ENCODE data around the gene CACNA2D4. TPM values are rescaled to one million over a fixed set of nuclear protein-coding genes. Genes with fewer than 3 reads are reported as not detected.

Gene CACNA2D4
- total RNA-seq, 1 donor from 2014 or later = not detected

DNA sequence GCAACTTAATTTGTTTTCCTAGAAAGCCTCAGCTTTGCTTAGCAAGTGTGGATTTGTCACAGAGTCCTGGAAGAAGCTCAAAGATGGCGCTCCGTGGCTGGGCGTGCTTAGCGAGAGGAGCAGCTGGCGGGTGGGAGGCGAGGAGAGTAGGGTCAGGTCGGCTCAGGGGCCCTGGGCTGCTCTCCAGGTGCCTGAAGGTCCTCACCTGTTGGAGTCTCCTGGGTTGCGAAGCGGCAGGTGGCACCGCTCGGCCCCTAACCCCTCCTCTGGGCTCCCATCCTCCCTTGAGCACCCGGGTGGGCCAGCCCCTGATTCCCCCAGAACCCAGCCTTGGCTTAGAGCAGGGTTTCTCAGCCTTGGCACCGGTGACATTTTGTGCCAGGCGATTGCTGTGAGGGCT is 73.0 kb downstream of the CACNA2D4 start:
- Mint-ChIP-seq H3K9me3 (ENCODE audit: unreplicated experiment) (no peaks in the 10 kb centered on the region), H3K27me3 (ENCODE audit: unreplicated experiment) (peaks cover 4% of the 10 kb centered on the region), H3K36me3 (ENCODE audit: unreplicated experiment) (no peaks in the 10 kb centered on the region), H3K4me3 (ENCODE audit: unreplicated experiment) (no peak overlapping the region), H3K4me1 (ENCODE audit: low read depth, unreplicated experiment) (peaks cover 13% of the 10 kb centered on the region), H3K27ac (ENCODE audit: unreplicated experiment) (no peak overlapping the region)
- DNase-seq = peak; percentile 7
- TF ChIP-seq, protein P1, sequence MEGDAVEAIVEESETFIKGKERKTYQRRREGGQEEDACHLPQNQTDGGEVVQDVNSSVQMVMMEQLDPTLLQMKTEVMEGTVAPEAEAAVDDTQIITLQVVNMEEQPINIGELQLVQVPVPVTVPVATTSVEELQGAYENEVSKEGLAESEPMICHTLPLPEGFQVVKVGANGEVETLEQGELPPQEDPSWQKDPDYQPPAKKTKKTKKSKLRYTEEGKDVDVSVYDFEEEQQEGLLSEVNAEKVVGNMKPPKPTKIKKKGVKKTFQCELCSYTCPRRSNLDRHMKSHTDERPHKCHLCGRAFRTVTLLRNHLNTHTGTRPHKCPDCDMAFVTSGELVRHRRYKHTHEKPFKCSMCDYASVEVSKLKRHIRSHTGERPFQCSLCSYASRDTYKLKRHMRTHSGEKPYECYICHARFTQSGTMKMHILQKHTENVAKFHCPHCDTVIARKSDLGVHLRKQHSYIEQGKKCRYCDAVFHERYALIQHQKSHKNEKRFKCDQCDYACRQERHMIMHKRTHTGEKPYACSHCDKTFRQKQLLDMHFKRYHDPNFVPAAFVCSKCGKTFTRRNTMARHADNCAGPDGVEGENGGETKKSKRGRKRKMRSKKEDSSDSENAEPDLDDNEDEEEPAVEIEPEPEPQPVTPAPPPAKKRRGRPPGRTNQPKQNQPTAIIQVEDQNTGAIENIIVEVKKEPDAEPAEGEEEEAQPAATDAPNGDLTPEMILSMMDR (IDR thresholded peaks at IDR 0.05; ENCODE audit: partially characterized antibody, unreplicated experiment) = no peak

DNA sequence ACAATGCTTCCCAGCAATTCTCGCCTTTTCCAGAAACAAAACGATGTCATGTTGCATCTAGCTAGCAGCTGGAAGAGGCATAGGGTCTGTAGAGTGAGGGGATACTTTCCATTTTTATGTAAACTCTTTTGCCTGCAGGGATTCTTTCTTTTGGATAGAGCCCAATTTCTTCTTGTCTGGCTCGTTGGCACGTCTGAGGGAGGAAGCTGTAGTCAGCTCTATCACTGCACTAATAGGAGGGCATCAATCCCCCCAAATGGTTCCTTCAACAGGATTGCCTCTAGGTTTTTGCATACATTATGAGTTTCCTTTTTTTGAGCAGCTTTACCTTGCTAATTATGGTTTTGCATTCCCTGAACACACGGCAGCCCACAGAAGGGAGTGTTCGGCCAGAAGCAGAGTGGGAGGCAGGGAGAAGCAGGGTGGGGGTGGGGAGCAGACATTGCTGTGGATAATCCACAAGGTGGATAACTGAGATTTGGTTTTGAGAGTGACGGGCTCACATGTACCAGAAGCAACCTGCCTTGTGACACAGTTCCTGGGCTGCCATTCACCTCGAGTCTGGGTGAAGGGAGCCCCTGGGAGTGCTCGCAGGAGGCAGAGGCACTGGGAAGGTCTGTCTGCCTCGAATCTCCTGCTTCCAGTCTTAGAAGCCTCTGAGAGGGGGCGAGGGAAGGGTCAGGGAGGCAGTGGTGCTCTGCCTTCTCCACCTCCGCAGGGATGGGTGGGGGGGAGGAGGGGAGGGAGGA is 73.6 kb downstream of the CACNA2D4 start:
- DNase-seq = peak; percentile 11
- H3K4me1 Mint-ChIP-seq (ENCODE audit: low read depth, unreplicated experiment) = peaks cover 13% of the 10 kb centered on the region
- H3K36me3 Mint-ChIP-seq (ENCODE audit: unreplicated experiment) = no peaks in the 10 kb centered on the region
- TF ChIP-seq, protein P1 (IDR thresholded peaks at IDR 0.05; ENCODE audit: partially characterized antibody, unreplicated experiment) = no peak
- no peaks in the 10 kb centered on the region for H3K9me3 Mint-ChIP-seq (ENCODE audit: unreplicated experiment)
- H3K4me3 Mint-ChIP-seq (ENCODE audit: unreplicated experiment) = no peak overlapping the region
- no peak overlapping the region for H3K27ac Mint-ChIP-seq (ENCODE audit: unreplicated experiment)
- peaks cover 4% of the 10 kb centered on the region for H3K27me3 Mint-ChIP-seq (ENCODE audit: unreplicated experiment)

- no peaks in the 10 kb centered on the region for H3K9me3 Mint-ChIP-seq (ENCODE audit: unreplicated experiment)
- peaks cover 4% of the 10 kb centered on the region for H3K27me3 Mint-ChIP-seq (ENCODE audit: unreplicated experiment)
- no peak overlapping the region for H3K27ac Mint-ChIP-seq (ENCODE audit: unreplicated experiment)
- TF ChIP-seq, protein P1 (IDR thresholded peaks at IDR 0.05; ENCODE audit: partially characterized antibody, unreplicated experiment) = no peak
- no peak overlapping the region for H3K4me3 Mint-ChIP-seq (ENCODE audit: unreplicated experiment)
- H3K36me3 Mint-ChIP-seq (ENCODE audit: unreplicated experiment) = no peaks in the 10 kb centered on the region
- peak; percentile 9 for DNase-seq
- peaks cover 13% of the 10 kb centered on the region for H3K4me1 Mint-ChIP-seq (ENCODE audit: low read depth, unreplicated experiment)
These were observed 74.2 kb downstream of the CACNA2D4 start for GRCh38 chr12:1844223-1844622.

DNA sequence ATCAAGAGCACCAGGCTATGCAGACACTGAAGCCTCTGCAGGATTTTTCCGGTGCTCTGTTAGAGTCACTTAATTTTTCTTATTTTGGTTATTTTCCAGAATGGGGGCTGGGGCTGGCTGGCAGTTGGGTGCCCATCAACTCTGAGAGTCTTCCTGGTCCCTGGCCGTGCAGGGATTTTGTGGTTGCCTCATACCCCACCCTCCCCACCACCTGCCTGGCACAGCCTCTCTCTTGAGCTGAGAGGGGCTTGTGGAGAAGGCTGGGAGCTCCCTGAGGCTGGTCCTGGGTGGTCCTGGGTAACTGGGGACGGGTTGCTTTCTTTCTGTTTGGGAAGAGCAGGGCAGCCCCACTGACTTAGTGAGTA is 74.8 kb downstream of the CACNA2D4 start:
- H3K27ac Mint-ChIP-seq (ENCODE audit: unreplicated experiment) = no peak overlapping the region
- H3K27me3 Mint-ChIP-seq (ENCODE audit: unreplicated experiment) = peaks cover 4% of the 10 kb centered on the region
- DNase-seq = peak; percentile 2
- H3K4me1 Mint-ChIP-seq (ENCODE audit: low read depth, unreplicated experiment) = peaks cover 13% of the 10 kb centered on the region
- no peaks in the 10 kb centered on the region for H3K36me3 Mint-ChIP-seq (ENCODE audit: unreplicated experiment)
- no peak overlapping the region for H3K4me3 Mint-ChIP-seq (ENCODE audit: unreplicated experiment)
- H3K9me3 Mint-ChIP-seq (ENCODE audit: unreplicated experiment) = no peaks in the 10 kb centered on the region
- TF ChIP-seq, protein P1 (IDR thresholded peaks at IDR 0.05; ENCODE audit: partially characterized antibody, unreplicated experiment) = no peak

DNA sequence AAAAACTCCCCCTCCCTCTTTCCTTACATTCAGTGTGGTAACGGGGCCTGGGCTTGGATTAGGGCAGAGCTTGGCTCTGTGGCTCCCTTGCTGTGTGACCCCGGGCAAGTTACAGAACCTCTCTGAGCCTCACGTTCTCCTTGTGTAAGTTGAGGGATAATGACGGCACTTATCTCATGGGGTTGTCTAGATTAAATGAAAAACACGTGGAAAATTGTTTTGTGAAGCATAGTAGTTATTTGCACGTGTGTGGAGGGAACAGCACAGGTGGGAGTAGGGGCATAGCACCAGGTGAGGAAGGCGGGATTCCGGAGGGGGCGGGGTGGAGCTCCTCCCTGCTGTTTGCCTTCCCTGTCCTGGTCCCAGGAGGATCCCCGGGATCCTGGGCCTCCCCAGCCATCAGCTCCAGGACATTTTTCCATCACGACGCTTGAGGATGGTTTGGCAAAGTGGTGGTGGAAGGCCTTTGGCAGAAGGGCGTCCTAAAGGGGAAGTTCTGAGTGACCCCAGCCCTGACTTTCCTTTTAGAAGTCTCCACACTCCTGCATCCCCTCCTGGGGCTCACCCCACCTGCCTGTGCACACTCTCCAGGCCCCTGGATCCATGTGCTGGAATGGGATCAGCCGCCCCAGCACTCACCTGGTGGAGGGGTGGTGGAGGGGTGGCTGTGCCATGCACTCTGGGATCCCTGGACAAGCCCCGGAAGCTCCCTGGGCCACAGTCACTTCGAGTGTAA is 75.4 kb downstream of the CACNA2D4 start:
- H3K27me3 Mint-ChIP-seq (ENCODE audit: unreplicated experiment) = peaks cover 3% of the 10 kb centered on the region
- no peak overlapping the region for H3K4me3 Mint-ChIP-seq (ENCODE audit: unreplicated experiment)
- TF ChIP-seq, protein P1 (IDR thresholded peaks at IDR 0.05; ENCODE audit: partially characterized antibody, unreplicated experiment) = no peak
- peaks cover 12% of the 10 kb centered on the region for H3K4me1 Mint-ChIP-seq (ENCODE audit: low read depth, unreplicated experiment)
- no peak overlapping the region for H3K27ac Mint-ChIP-seq (ENCODE audit: unreplicated experiment)
- DNase-seq = peak; percentile 6
- H3K36me3 Mint-ChIP-seq (ENCODE audit: unreplicated experiment) = no peaks in the 10 kb centered on the region
- no peaks in the 10 kb centered on the region for H3K9me3 Mint-ChIP-seq (ENCODE audit: unreplicated experiment)
